ENCODE data around the gene PRKN.

DNA sequence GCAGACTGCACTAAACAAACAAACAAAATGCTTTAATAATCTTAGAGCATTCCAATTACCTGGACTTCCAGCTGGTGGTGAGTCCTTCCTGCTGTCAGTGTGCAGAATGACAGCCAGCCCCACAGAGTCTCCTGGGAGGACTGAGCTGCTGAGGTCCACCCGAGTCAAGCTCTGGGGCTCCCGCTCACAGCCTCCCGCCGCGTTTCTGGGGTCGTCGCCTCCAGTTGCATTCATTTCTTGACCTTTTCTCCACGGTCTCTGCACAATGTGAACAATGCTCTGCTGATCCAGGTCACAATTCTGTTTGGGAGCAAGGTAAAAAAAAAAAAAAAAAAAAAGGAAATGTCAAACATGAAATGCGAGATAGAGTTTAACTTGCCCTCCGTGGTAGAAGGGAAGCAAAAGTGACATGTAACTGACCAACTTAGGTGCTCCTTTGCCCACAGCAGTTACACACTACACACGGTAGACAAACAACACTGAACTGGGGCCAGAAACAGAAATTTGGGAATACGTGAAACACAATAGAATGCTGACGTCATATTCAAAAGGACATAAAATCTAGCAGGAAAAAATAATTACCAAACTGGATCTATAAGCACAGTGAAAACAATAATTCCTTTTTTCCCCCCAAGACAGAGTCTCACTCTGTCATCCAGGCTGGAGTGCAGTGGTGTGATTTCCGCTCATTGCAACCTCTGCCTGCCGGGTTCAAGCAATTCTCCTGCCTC, 464.9 kb downstream of the PRKN start:
- TF ChIP-seq, protein P1, sequence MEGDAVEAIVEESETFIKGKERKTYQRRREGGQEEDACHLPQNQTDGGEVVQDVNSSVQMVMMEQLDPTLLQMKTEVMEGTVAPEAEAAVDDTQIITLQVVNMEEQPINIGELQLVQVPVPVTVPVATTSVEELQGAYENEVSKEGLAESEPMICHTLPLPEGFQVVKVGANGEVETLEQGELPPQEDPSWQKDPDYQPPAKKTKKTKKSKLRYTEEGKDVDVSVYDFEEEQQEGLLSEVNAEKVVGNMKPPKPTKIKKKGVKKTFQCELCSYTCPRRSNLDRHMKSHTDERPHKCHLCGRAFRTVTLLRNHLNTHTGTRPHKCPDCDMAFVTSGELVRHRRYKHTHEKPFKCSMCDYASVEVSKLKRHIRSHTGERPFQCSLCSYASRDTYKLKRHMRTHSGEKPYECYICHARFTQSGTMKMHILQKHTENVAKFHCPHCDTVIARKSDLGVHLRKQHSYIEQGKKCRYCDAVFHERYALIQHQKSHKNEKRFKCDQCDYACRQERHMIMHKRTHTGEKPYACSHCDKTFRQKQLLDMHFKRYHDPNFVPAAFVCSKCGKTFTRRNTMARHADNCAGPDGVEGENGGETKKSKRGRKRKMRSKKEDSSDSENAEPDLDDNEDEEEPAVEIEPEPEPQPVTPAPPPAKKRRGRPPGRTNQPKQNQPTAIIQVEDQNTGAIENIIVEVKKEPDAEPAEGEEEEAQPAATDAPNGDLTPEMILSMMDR (IDR thresholded peaks at IDR 0.05): no peak
- no peak for TF ChIP-seq SIN3A (IDR thresholded peaks at IDR 0.05; ENCODE audit: borderline replicate concordance, insufficient read depth, low read depth, low read length)
- no peak for TF ChIP-seq POLR2AphosphoS5 (IDR thresholded peaks at IDR 0.05; ENCODE audit: low read depth, low read length)
- TF ChIP-seq, protein P2, sequence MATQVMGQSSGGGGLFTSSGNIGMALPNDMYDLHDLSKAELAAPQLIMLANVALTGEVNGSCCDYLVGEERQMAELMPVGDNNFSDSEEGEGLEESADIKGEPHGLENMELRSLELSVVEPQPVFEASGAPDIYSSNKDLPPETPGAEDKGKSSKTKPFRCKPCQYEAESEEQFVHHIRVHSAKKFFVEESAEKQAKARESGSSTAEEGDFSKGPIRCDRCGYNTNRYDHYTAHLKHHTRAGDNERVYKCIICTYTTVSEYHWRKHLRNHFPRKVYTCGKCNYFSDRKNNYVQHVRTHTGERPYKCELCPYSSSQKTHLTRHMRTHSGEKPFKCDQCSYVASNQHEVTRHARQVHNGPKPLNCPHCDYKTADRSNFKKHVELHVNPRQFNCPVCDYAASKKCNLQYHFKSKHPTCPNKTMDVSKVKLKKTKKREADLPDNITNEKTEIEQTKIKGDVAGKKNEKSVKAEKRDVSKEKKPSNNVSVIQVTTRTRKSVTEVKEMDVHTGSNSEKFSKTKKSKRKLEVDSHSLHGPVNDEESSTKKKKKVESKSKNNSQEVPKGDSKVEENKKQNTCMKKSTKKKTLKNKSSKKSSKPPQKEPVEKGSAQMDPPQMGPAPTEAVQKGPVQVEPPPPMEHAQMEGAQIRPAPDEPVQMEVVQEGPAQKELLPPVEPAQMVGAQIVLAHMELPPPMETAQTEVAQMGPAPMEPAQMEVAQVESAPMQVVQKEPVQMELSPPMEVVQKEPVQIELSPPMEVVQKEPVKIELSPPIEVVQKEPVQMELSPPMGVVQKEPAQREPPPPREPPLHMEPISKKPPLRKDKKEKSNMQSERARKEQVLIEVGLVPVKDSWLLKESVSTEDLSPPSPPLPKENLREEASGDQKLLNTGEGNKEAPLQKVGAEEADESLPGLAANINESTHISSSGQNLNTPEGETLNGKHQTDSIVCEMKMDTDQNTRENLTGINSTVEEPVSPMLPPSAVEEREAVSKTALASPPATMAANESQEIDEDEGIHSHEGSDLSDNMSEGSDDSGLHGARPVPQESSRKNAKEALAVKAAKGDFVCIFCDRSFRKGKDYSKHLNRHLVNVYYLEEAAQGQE (IDR thresholded peaks at IDR 0.05; ENCODE audit: insufficient read depth in 1 of 2, low read depth in 2 of 2, low read length in 1 of 2): no peak
- no peak for TF ChIP-seq TCF7L2 (IDR thresholded peaks at IDR 0.05; ENCODE audit: low read depth, low read length)
